ENCODE data around the gene ATXN7L1.

The ATXN7L1 gene

DNA sequence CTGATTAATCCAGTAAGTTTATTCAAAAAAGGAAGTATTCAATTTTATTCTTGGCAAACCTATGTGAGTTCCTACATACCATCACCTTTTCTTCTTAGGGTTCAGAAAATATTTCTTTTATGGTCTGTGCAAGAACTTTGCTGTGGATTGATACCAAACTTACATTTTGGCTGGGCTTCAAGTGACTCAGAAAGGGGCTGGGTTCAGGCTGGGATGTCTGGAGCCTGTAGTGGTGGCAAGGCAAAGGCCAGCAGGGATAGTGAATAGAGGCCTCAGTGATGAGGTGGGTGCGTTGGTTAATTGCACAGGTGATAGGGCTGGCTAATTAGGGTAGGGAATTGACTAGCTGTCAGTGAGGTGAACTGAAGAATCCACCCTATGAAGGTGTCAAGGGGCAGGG lies 40.2 kb upstream of the ATXN7L1 start:
- Histone ChIP-seq H3K4me1 (ENCODE audit: control insufficient read depth in 1 of 2, insufficient read depth in 1 of 2, low read depth in 1 of 2, low read length in 1 of 2) (no peaks in the 10 kb centered on the region), H3K36me3 (no peaks in the 10 kb centered on the region), H3K27ac (no peak overlapping the region), H3K9me3 (no peaks in the 10 kb centered on the region), H3K4me3 (ENCODE audit: low read depth in 1 of 2, low read length in 1 of 2) (no peak overlapping the region), H3K27me3 (no peaks in the 10 kb centered on the region)
- no peak for TF ChIP-seq CTCF (IDR thresholded peaks at IDR 0.05)

GRCh38 chr7:105913947-105914346 lies 37.5 kb upstream of the ATXN7L1 start:
- Histone ChIP-seq H3K27ac (no peak overlapping the region), H3K4me3 (ENCODE audit: low read depth in 1 of 2, low read length in 1 of 2) (no peak overlapping the region), H3K36me3 (no peaks in the 10 kb centered on the region), H3K9me3 (no peaks in the 10 kb centered on the region), H3K27me3 (no peaks in the 10 kb centered on the region), H3K4me1 (ENCODE audit: control insufficient read depth in 1 of 2, insufficient read depth in 1 of 2, low read depth in 1 of 2, low read length in 1 of 2) (no peaks in the 10 kb centered on the region)
- TF ChIP-seq CTCF (IDR thresholded peaks at IDR 0.05), result no peak

- Histone ChIP-seq H3K27me3 (no peaks in the 10 kb centered on the region), H3K4me3 (ENCODE audit: low read depth in 1 of 2, low read length in 1 of 2) (no peak overlapping the region), H3K36me3 (no peaks in the 10 kb centered on the region), H3K9me3 (no peaks in the 10 kb centered on the region), H3K27ac (no peak overlapping the region), H3K4me1 (ENCODE audit: control insufficient read depth in 1 of 2, insufficient read depth in 1 of 2, low read depth in 1 of 2, low read length in 1 of 2) (no peaks in the 10 kb centered on the region)
- no peak for TF ChIP-seq CTCF (IDR thresholded peaks at IDR 0.05)
Observed at GRCh38 chr7:105911961-105912575, 35.7 kb upstream of the ATXN7L1 start.

DNA sequence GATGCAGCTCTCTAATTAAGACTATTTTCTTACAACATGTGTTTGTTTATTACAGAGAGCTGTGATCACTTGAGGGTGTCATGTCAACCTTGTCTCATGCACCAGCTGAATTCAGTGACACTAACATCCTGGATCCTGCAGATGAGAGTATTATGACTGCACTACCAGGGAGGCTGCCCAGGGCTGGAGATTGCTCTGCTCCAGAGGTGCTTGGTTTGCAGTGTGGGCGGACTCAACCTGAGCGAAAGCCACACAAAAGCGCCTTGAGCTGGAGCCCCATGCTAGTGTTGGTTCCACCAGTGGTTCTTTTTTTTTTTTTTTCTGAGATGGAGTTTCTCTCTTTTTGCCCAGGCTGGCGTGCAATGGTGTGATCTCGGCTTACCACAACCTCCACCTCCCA lies 33.8 kb upstream of the ATXN7L1 start:
- peaks cover 4% of the 10 kb centered on the region for H3K27me3 ChIP-seq
- H3K36me3 ChIP-seq, result no peaks in the 10 kb centered on the region
- H3K4me3 ChIP-seq (ENCODE audit: low read depth in 1 of 2, low read length in 1 of 2), result no peak overlapping the region
- H3K27ac ChIP-seq, result no peak overlapping the region
- H3K4me1 ChIP-seq (ENCODE audit: control insufficient read depth in 1 of 2, insufficient read depth in 1 of 2, low read depth in 1 of 2, low read length in 1 of 2), result no peaks in the 10 kb centered on the region
- TF ChIP-seq CTCF (IDR thresholded peaks at IDR 0.05), result no peak
- H3K9me3 ChIP-seq, result no peaks in the 10 kb centered on the region

DNA sequence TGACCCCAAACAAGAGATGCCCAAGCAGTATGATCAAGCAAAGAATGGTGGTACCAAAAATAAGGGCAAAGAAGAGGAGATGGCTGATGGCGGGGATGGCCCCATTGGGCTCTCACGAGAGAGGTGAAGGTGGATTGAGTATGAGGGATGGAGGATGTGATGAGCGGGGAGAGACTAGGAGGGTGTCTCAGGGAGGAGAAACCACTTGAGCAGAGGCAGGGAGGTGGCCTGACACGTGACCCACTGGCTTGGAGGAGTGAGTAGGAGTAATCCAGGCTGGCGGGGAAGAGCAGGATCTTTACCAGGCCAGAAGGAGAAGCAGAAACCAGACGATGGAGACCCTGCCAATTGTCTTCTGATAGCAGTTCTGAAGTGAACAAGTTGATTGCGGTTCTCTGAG lies 33.3 kb upstream of the ATXN7L1 start:
- peaks cover 6% of the 10 kb centered on the region for H3K27me3 ChIP-seq
- TF ChIP-seq CTCF (IDR thresholded peaks at IDR 0.05), result no peak
- no peak overlapping the region for H3K4me3 ChIP-seq (ENCODE audit: low read depth in 1 of 2, low read length in 1 of 2)
- H3K36me3 ChIP-seq, result no peaks in the 10 kb centered on the region
- no peaks in the 10 kb centered on the region for H3K9me3 ChIP-seq
- no peak overlapping the region for H3K27ac ChIP-seq
- no peaks in the 10 kb centered on the region for H3K4me1 ChIP-seq (ENCODE audit: control insufficient read depth in 1 of 2, insufficient read depth in 1 of 2, low read depth in 1 of 2, low read length in 1 of 2)
